Measurements from ENCODE around the gene SLC22A3.

SLC22A3 gene

GRCh38 chr6:160427312-160428068 lies 79.3 kb downstream of the SLC22A3 start:
- Histone ChIP-seq H3K4me3 (ENCODE audit: extremely low read depth, insufficient read depth, low read length, poor library complexity, severe bottlenecking) (no peak overlapping the region), H3K9me3 (ENCODE audit: control insufficient read depth, low read length) (no peaks in the 10 kb centered on the region), H3K4me1 (ENCODE audit: control insufficient read depth, insufficient read depth, low read length, poor library complexity, severe bottlenecking) (peaks cover 6% of the 10 kb centered on the region), H3K36me3 (ENCODE audit: control insufficient read depth, insufficient read depth, low read length) (no peaks in the 10 kb centered on the region), H3K27ac (ENCODE audit: low read depth, low read length, severe bottlenecking) (no peak overlapping the region)
- 89 to 100% methylated on average over 3 of the region's 5 CpGs for WGBS, 2 experiments (ENCODE audit: insufficient coverage in 2 of 2)

- Histone ChIP-seq H3K36me3 (ENCODE audit: control insufficient read depth, insufficient read depth, low read length) (no peaks in the 10 kb centered on the region), H3K27ac (ENCODE audit: low read depth, low read length, severe bottlenecking) (no peak overlapping the region), H3K4me3 (ENCODE audit: extremely low read depth, insufficient read depth, low read length, poor library complexity, severe bottlenecking) (no peak overlapping the region), H3K4me1 (ENCODE audit: control insufficient read depth, insufficient read depth, low read length, poor library complexity, severe bottlenecking) (peaks cover 6% of the 10 kb centered on the region), H3K9me3 (ENCODE audit: control insufficient read depth, low read length) (no peaks in the 10 kb centered on the region)
- 89 to 94% methylated on average over 3 to 4 of the region's 4 CpGs for WGBS, 2 experiments (ENCODE audit: insufficient coverage in 2 of 2)
Observed at GRCh38 chr6:160428069-160428430, 79.9 kb downstream of the SLC22A3 start.

GRCh38 chr6:160428818-160429619 lies 80.8 kb downstream of the SLC22A3 start:
- no peaks in the 10 kb centered on the region for H3K9me3 ChIP-seq (ENCODE audit: control insufficient read depth, low read length)
- H3K27ac ChIP-seq (ENCODE audit: low read depth, low read length, severe bottlenecking) = no peak overlapping the region
- peaks cover 6% of the 10 kb centered on the region for H3K4me1 ChIP-seq (ENCODE audit: control insufficient read depth, insufficient read depth, low read length, poor library complexity, severe bottlenecking)
- H3K36me3 ChIP-seq (ENCODE audit: control insufficient read depth, insufficient read depth, low read length) = no peaks in the 10 kb centered on the region
- 65 to 83% methylated on average over 5 to 7 of the region's 9 CpGs for WGBS, 2 experiments (ENCODE audit: insufficient coverage in 2 of 2)
- H3K4me3 ChIP-seq (ENCODE audit: extremely low read depth, insufficient read depth, low read length, poor library complexity, severe bottlenecking) = no peak overlapping the region

- Histone ChIP-seq H3K27ac (ENCODE audit: low read depth, low read length, severe bottlenecking) (no peak overlapping the region), H3K4me1 (ENCODE audit: control insufficient read depth, insufficient read depth, low read length, poor library complexity, severe bottlenecking) (peaks cover 2% of the 10 kb centered on the region), H3K36me3 (ENCODE audit: control insufficient read depth, insufficient read depth, low read length) (no peaks in the 10 kb centered on the region), H3K4me3 (ENCODE audit: extremely low read depth, insufficient read depth, low read length, poor library complexity, severe bottlenecking) (no peak overlapping the region), H3K9me3 (ENCODE audit: control insufficient read depth, low read length) (no peaks in the 10 kb centered on the region)
- 64 to 67% methylated on average over 2 to 4 of the region's 4 CpGs for WGBS, 2 experiments (ENCODE audit: insufficient coverage in 2 of 2)
Observed at GRCh38 chr6:160429620-160429895, 81.4 kb downstream of the SLC22A3 start.

- Histone ChIP-seq H3K4me3 (ENCODE audit: extremely low read depth, insufficient read depth, low read length, poor library complexity, severe bottlenecking) (no peak overlapping the region), H3K9me3 (ENCODE audit: control insufficient read depth, low read length) (no peaks in the 10 kb centered on the region), H3K4me1 (ENCODE audit: control insufficient read depth, insufficient read depth, low read length, poor library complexity, severe bottlenecking) (peaks cover 2% of the 10 kb centered on the region), H3K36me3 (ENCODE audit: control insufficient read depth, insufficient read depth, low read length) (no peaks in the 10 kb centered on the region), H3K27ac (ENCODE audit: low read depth, low read length, severe bottlenecking) (no peak overlapping the region)
- 50% methylated on average over 1 of the region's 4 CpGs; no CpG with 5 or more reads in 1 of the 2 experiments for WGBS, 2 experiments (ENCODE audit: insufficient coverage in 2 of 2)
Observed at GRCh38 chr6:160430203-160430602, 82.0 kb downstream of the SLC22A3 start.

GRCh38 chr6:160430751-160431150 lies 82.6 kb downstream of the SLC22A3 start:
- Histone ChIP-seq H3K9me3 (ENCODE audit: control insufficient read depth, low read length) (no peaks in the 10 kb centered on the region), H3K4me3 (ENCODE audit: extremely low read depth, insufficient read depth, low read length, poor library complexity, severe bottlenecking) (no peak overlapping the region), H3K36me3 (ENCODE audit: control insufficient read depth, insufficient read depth, low read length) (no peaks in the 10 kb centered on the region), H3K27ac (ENCODE audit: low read depth, low read length, severe bottlenecking) (no peak overlapping the region), H3K4me1 (ENCODE audit: control insufficient read depth, insufficient read depth, low read length, poor library complexity, severe bottlenecking) (peaks cover 2% of the 10 kb centered on the region)
- 100% methylated on average over 2 to 3 of the region's 5 CpGs for WGBS, 2 experiments (ENCODE audit: insufficient coverage in 2 of 2)

- 98% methylated on average over 5 to 6 of the region's 8 CpGs for WGBS, 2 experiments (ENCODE audit: insufficient coverage in 2 of 2)
- Histone ChIP-seq H3K4me3 (ENCODE audit: extremely low read depth, insufficient read depth, low read length, poor library complexity, severe bottlenecking) (no peak overlapping the region), H3K36me3 (ENCODE audit: control insufficient read depth, insufficient read depth, low read length) (no peaks in the 10 kb centered on the region), H3K4me1 (ENCODE audit: control insufficient read depth, insufficient read depth, low read length, poor library complexity, severe bottlenecking) (peaks cover 2% of the 10 kb centered on the region), H3K27ac (ENCODE audit: low read depth, low read length, severe bottlenecking) (no peak overlapping the region), H3K9me3 (ENCODE audit: control insufficient read depth, low read length) (no peaks in the 10 kb centered on the region)
Observed at GRCh38 chr6:160431226-160431625, 83.0 kb downstream of the SLC22A3 start.

- 100% methylated on average over 4 to 5 of the region's 8 CpGs for WGBS, 2 experiments (ENCODE audit: insufficient coverage in 2 of 2)
- no peak overlapping the region for H3K27ac ChIP-seq (ENCODE audit: low read depth, low read length, severe bottlenecking)
- H3K4me1 ChIP-seq (ENCODE audit: control insufficient read depth, insufficient read depth, low read length, poor library complexity, severe bottlenecking) = peaks cover 2% of the 10 kb centered on the region
- no peak overlapping the region for H3K4me3 ChIP-seq (ENCODE audit: extremely low read depth, insufficient read depth, low read length, poor library complexity, severe bottlenecking)
- no peaks in the 10 kb centered on the region for H3K9me3 ChIP-seq (ENCODE audit: control insufficient read depth, low read length)
- no peaks in the 10 kb centered on the region for H3K36me3 ChIP-seq (ENCODE audit: control insufficient read depth, insufficient read depth, low read length)
Observed at GRCh38 chr6:160431791-160432404, 83.7 kb downstream of the SLC22A3 start.

GRCh38 chr6:160435935-160436334 lies 87.8 kb downstream of the SLC22A3 start:
- H3K4me3 ChIP-seq (ENCODE audit: extremely low read depth, insufficient read depth, low read length, poor library complexity, severe bottlenecking) = no peak overlapping the region
- H3K27ac ChIP-seq (ENCODE audit: low read depth, low read length, severe bottlenecking) = no peak overlapping the region
- WGBS, 2 experiments (ENCODE audit: insufficient coverage in 2 of 2) = 81 to 86% methylated on average over 2 to 4 of the region's 4 CpGs
- H3K9me3 ChIP-seq (ENCODE audit: control insufficient read depth, low read length) = no peaks in the 10 kb centered on the region
- H3K36me3 ChIP-seq (ENCODE audit: control insufficient read depth, insufficient read depth, low read length) = no peaks in the 10 kb centered on the region
- H3K4me1 ChIP-seq (ENCODE audit: control insufficient read depth, insufficient read depth, low read length, poor library complexity, severe bottlenecking) = peaks cover 2% of the 10 kb centered on the region

GRCh38 chr6:160437154-160437553 lies 89.0 kb downstream of the SLC22A3 start:
- Histone ChIP-seq H3K4me1 (ENCODE audit: control insufficient read depth, insufficient read depth, low read length, poor library complexity, severe bottlenecking) (no peaks in the 10 kb centered on the region), H3K27ac (ENCODE audit: low read depth, low read length, severe bottlenecking) (no peak overlapping the region), H3K9me3 (ENCODE audit: control insufficient read depth, low read length) (no peaks in the 10 kb centered on the region), H3K36me3 (ENCODE audit: control insufficient read depth, insufficient read depth, low read length) (no peaks in the 10 kb centered on the region), H3K4me3 (ENCODE audit: extremely low read depth, insufficient read depth, low read length, poor library complexity, severe bottlenecking) (no peak overlapping the region)
- 100% methylated on average over 1 to 2 of the region's 5 CpGs for WGBS, 2 experiments (ENCODE audit: insufficient coverage in 2 of 2)

- no peaks in the 10 kb centered on the region for H3K36me3 ChIP-seq (ENCODE audit: control insufficient read depth, insufficient read depth, low read length)
- WGBS, 2 experiments (ENCODE audit: insufficient coverage in 2 of 2) = 87 to 100% methylated on average over 2 to 4 of the region's 4 CpGs
- H3K4me1 ChIP-seq (ENCODE audit: control insufficient read depth, insufficient read depth, low read length, poor library complexity, severe bottlenecking) = no peaks in the 10 kb centered on the region
- H3K9me3 ChIP-seq (ENCODE audit: control insufficient read depth, low read length) = no peaks in the 10 kb centered on the region
- no peak overlapping the region for H3K4me3 ChIP-seq (ENCODE audit: extremely low read depth, insufficient read depth, low read length, poor library complexity, severe bottlenecking)
- H3K27ac ChIP-seq (ENCODE audit: low read depth, low read length, severe bottlenecking) = no peak overlapping the region
Observed at GRCh38 chr6:160437775-160438174, 89.6 kb downstream of the SLC22A3 start.

Data from mesodermal cell (in vitro differentiated cells).